ENCODE measurements around the gene MX1. TPM values are rescaled to one million over a fixed set of nuclear protein-coding genes. Genes with fewer than 3 reads are reported as not detected.

MX1 gene
- total RNA-seq, 1 experiment from 2014 or later = 2.0 TPM

DNA sequence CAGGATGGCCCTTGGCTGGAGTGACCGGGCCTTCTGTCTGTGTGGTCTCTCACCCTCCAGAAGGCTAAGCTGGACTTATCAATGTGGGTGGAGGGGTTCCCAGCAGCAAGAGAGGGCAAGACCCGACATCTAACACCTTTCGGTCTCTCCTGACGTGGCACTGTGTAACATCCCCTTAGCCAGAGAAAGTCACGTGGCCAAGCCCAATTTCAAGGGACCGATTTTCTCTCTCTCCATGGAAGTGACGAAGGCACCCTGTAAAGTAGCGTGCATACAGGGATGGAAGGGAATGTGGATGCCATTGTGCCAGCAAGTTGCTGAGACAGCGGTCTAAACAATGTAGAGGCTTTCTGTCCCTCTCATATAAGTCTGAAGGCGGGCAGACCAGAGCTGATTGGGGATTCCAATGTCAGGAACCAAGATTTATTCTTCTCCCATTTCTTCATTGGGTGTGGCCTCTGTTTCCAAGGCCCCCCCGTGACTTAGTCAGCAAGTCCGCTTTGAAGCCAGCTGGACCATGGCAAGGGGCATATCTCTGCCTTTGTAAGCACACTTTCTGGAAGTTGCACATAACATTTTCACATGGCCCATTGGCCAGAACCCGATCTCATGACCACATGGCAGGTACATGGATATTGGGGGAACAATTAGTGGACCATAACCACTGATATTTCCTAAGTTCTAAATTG is 12.5 kb downstream of the MX1 start:
- Histone ChIP-seq H3K27ac (ENCODE audit: low read depth, low read length) (no peak overlapping the region), H3K9me2 (ENCODE audit: insufficient read depth) (no peaks in the 10 kb centered on the region), H3K36me3 (ENCODE audit: control insufficient read depth in 1 of 2, insufficient read depth in 2 of 2, low read length in 2 of 2) (no peaks in the 10 kb centered on the region), H4K20me1 (ENCODE audit: insufficient read depth) (no peaks in the 10 kb centered on the region), H3K4me1 (ENCODE audit: control insufficient read depth in 1 of 2, insufficient read depth in 2 of 2, low read length in 2 of 2) (no peaks in the 10 kb centered on the region), H3K27me3 (ENCODE audit: insufficient read depth, low read length) (no peaks in the 10 kb centered on the region), H3K79me2 (ENCODE audit: insufficient read depth, low read length) (no peaks in the 10 kb centered on the region), H2AFZ (ENCODE audit: low read depth, low read length, poor library complexity, severe bottlenecking) (no peak overlapping the region), H3K9ac (ENCODE audit: low read length) (no peak overlapping the region), H3K4me3 (replicated peaks in 1 of 2; ENCODE audit: low read depth in 1 of 2, low read length in 2 of 2) (no peak overlapping the region), H3K9me3 (ENCODE audit: control insufficient read depth in 1 of 2, insufficient read depth in 1 of 2, low read depth in 1 of 2, low read length in 2 of 2) (peaks cover 0 to 9% of the 10 kb centered on the region in 2 experiments; a peak in 2 of 4 replicates), H3K4me2 (ENCODE audit: low read length) (no peak overlapping the region)
- intact Hi-C loops (cut with micrococcal nuclease) = no loop called here
- ChIA-PET RAD21 (ENCODE audit: low non-redundant PET in 1 of 2, low total read pairs in 2 of 2, uncharacterized antibody in 2 of 2, unreplicated experiment in 2 of 2) (no interaction called here), CTCF (no interaction called here), POLR2A (no interaction called here)
- TF ChIP-seq CBX3 (IDR thresholded peaks at IDR 0.05; ENCODE audit: low read depth) (no peak), JUND (IDR thresholded peaks at IDR 0.05) (no peak), ELF1 (IDR thresholded peaks at IDR 0.05; ENCODE audit: borderline replicate concordance, low read depth) (no peak), EGR1 (IDR thresholded peaks at IDR 0.05; ENCODE audit: low read depth) (no peak), REST (IDR thresholded peaks at IDR 0.05; ENCODE audit: low read depth) (no peak), POLR2AphosphoS5 (IDR thresholded peaks at IDR 0.05; ENCODE audit: low read depth, low read length) (no peak), TCF7L2 (IDR thresholded peaks at IDR 0.05; ENCODE audit: borderline replicate concordance, extremely low read depth, insufficient read depth, insufficient read length) (no peak), SRF (IDR thresholded peaks at IDR 0.05; ENCODE audit: low read depth) (no peak)
- TF ChIP-seq, protein P1, sequence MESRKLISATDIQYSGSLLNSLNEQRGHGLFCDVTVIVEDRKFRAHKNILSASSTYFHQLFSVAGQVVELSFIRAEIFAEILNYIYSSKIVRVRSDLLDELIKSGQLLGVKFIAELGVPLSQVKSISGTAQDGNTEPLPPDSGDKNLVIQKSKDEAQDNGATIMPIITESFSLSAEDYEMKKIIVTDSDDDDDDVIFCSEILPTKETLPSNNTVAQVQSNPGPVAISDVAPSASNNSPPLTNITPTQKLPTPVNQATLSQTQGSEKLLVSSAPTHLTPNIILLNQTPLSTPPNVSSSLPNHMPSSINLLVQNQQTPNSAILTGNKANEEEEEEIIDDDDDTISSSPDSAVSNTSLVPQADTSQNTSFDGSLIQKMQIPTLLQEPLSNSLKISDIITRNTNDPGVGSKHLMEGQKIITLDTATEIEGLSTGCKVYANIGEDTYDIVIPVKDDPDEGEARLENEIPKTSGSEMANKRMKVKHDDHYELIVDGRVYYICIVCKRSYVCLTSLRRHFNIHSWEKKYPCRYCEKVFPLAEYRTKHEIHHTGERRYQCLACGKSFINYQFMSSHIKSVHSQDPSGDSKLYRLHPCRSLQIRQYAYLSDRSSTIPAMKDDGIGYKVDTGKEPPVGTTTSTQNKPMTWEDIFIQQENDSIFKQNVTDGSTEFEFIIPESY (IDR thresholded peaks at IDR 0.05; ENCODE audit: extremely low read depth, insufficient replicate concordance, low read length) = no peak
- no TSS peak for BruUV-seq (replicated peaks)
- ATAC-seq (no peak), DNase-seq (ENCODE audit: low read depth, low spot score) (no peak)
